BLaER1 (cell line): ENCODE results near the gene CDK14.

Experiments used
- H3K27ac ChIP-seq: shearing (Covaris generic); formaldehyde crosslinking; 2 replicates; pipeline ENCODE4 v1.8.1; 2022
- H3K27me3 ChIP-seq: shearing (Covaris generic); formaldehyde crosslinking; 2 replicates; pipeline ENCODE4 v1.8.1; 2022
- H3K36me3 ChIP-seq: shearing (Covaris generic); formaldehyde crosslinking; 2 replicates; pipeline ENCODE4 v1.8.1; 2022
- H3K4me1 ChIP-seq: shearing (Covaris generic); formaldehyde crosslinking; 2 replicates; pipeline ENCODE4 v1.8.1; 2022
- H3K4me2 ChIP-seq: shearing (Covaris generic); formaldehyde crosslinking; 2 replicates; pipeline ENCODE4 v1.8.1; 2022
- H3K4me3 ChIP-seq: shearing (Covaris generic); formaldehyde crosslinking; 2 replicates; pipeline ENCODE4 v1.8.1; 2022
- H3K9ac ChIP-seq: shearing (Covaris generic); formaldehyde crosslinking; 2 replicates; pipeline ENCODE4 v1.8.1; 2022
- H3K9me3 ChIP-seq: shearing (Covaris generic); formaldehyde crosslinking; 2 replicates; pipeline ENCODE4 v1.8.1; 2022
- H4K20me1 ChIP-seq: shearing (Covaris generic); formaldehyde crosslinking; 2 replicates; pipeline ENCODE4 v1.8.1; 2022
- Cebpa-rat ChIP-seq: shearing (Covaris generic); IDR thresholded peaks from 2 replicates; pipeline ENCODE4 v1.8.1; 2022

CDK14 gene

GRCh38 chr7:91064938-91065337 lies 468.8 kb downstream of the CDK14 start:
- peaks cover 9% of the 10 kb centered on the region; the same call in 1 of the 2 replicates for H3K4me1 ChIP-seq
- no peak for TF ChIP-seq Cebpa-rat
- H3K36me3 ChIP-seq: no peaks in the 10 kb centered on the region
- H3K27me3 ChIP-seq: no peaks in the 10 kb centered on the region
- no peak overlapping the region for H3K9ac ChIP-seq
- H3K4me3 ChIP-seq: no peak overlapping the region
- H3K4me2 ChIP-seq: no peak overlapping the region
- no peaks in the 10 kb centered on the region for H3K9me3 ChIP-seq
- H3K27ac ChIP-seq: no peak overlapping the region
- H4K20me1 ChIP-seq: no peaks in the 10 kb centered on the region

GRCh38 chr7:91066627-91067026 lies 470.5 kb downstream of the CDK14 start:
- no peak overlapping the region for H3K9ac ChIP-seq
- H4K20me1 ChIP-seq: no peaks in the 10 kb centered on the region
- no peak overlapping the region for H3K27ac ChIP-seq
- peaks cover 4% of the 10 kb centered on the region; the same call in 1 of the 2 replicates for H3K9me3 ChIP-seq
- H3K4me1 ChIP-seq: peaks cover 9% of the 10 kb centered on the region; the same call in 1 of the 2 replicates
- no peaks in the 10 kb centered on the region for H3K27me3 ChIP-seq
- no peak overlapping the region for H3K4me3 ChIP-seq
- H3K36me3 ChIP-seq: peaks cover 12% of the 10 kb centered on the region
- TF ChIP-seq Cebpa-rat: no peak
- no peak overlapping the region for H3K4me2 ChIP-seq

GRCh38 chr7:91067242-91067641 lies 471.1 kb downstream of the CDK14 start:
- Histone ChIP-seq H3K27ac (no peak overlapping the region), H4K20me1 (no peaks in the 10 kb centered on the region), H3K36me3 (peaks cover 18% of the 10 kb centered on the region), H3K9me3 (peaks cover 5% of the 10 kb centered on the region; the same call in 1 of the 2 replicates), H3K4me1 (peaks cover 9% of the 10 kb centered on the region; the same call in 1 of the 2 replicates), H3K27me3 (no peaks in the 10 kb centered on the region), H3K4me2 (no peak overlapping the region), H3K9ac (no peak overlapping the region), H3K4me3 (no peak overlapping the region)
- TF ChIP-seq Cebpa-rat: no peak

- Histone ChIP-seq H3K27ac (no peak overlapping the region), H3K9ac (no peak overlapping the region), H4K20me1 (no peaks in the 10 kb centered on the region), H3K9me3 (peaks cover 5% of the 10 kb centered on the region; the same call in 1 of the 2 replicates), H3K4me3 (no peak overlapping the region), H3K36me3 (peaks cover 24% of the 10 kb centered on the region), H3K27me3 (no peaks in the 10 kb centered on the region), H3K4me1 (peaks cover 9% of the 10 kb centered on the region; the same call in 1 of the 2 replicates), H3K4me2 (no peak overlapping the region)
- no peak for TF ChIP-seq Cebpa-rat
These were observed 472.1 kb downstream of the CDK14 start for GRCh38 chr7:91068136-91068795.

- Histone ChIP-seq H3K27ac (no peak overlapping the region), H3K9me3 (peaks cover 5% of the 10 kb centered on the region; the same call in 1 of the 2 replicates), H3K4me2 (no peak overlapping the region)
These were observed 473.0 kb downstream of the CDK14 start for GRCh38 chr7:91069146-91069545.

GRCh38 chr7:91079487-91079886 lies 483.4 kb downstream of the CDK14 start:
- H3K36me3 ChIP-seq: peaks cover 5% of the 10 kb centered on the region
- no peaks in the 10 kb centered on the region for H4K20me1 ChIP-seq
- H3K4me3 ChIP-seq: no peak overlapping the region
- TF ChIP-seq Cebpa-rat: no peak
- H3K4me1 ChIP-seq: peaks cover 24% of the 10 kb centered on the region
- no peaks in the 10 kb centered on the region for H3K27me3 ChIP-seq
- H3K9ac ChIP-seq: no peak overlapping the region
- no peaks in the 10 kb centered on the region for H3K9me3 ChIP-seq
- H3K4me2 ChIP-seq: no peak overlapping the region
- no peak overlapping the region for H3K27ac ChIP-seq

More at GRCh38 chr7:91069146-91069545, 473.0 kb downstream of the CDK14 start:
- peaks cover 24% of the 10 kb centered on the region for H3K36me3 ChIP-seq
- H3K27me3 ChIP-seq: no peaks in the 10 kb centered on the region
- TF ChIP-seq Cebpa-rat: no peak
- no peaks in the 10 kb centered on the region for H4K20me1 ChIP-seq
- peaks cover 9% of the 10 kb centered on the region; the same call in 1 of the 2 replicates for H3K4me1 ChIP-seq
- no peak overlapping the region for H3K9ac ChIP-seq
- no peak overlapping the region for H3K4me3 ChIP-seq

GRCh38 chr7:91080351-91080750 lies 484.2 kb downstream of the CDK14 start:
- H3K36me3 ChIP-seq: peaks cover 13% of the 10 kb centered on the region
- TF ChIP-seq Cebpa-rat: no peak
- H4K20me1 ChIP-seq: no peaks in the 10 kb centered on the region
- H3K9ac ChIP-seq: no peak overlapping the region
- H3K4me1 ChIP-seq: peaks cover 30% of the 10 kb centered on the region
- H3K27me3 ChIP-seq: no peaks in the 10 kb centered on the region
- peak overlapping the region; percentile 49; the same call in 1 of the 2 replicates for H3K4me2 ChIP-seq
- no peak overlapping the region for H3K27ac ChIP-seq
- no peak overlapping the region for H3K4me3 ChIP-seq
- no peaks in the 10 kb centered on the region for H3K9me3 ChIP-seq

- TF ChIP-seq Cebpa-rat: no peak
- H3K9me3 ChIP-seq: no peaks in the 10 kb centered on the region
- peaks cover 30% of the 10 kb centered on the region for H3K4me1 ChIP-seq
- H3K27me3 ChIP-seq: no peaks in the 10 kb centered on the region
- peak overlapping the region; percentile 30 for H3K4me2 ChIP-seq
- no peaks in the 10 kb centered on the region for H4K20me1 ChIP-seq
- H3K27ac ChIP-seq: no peak overlapping the region
- H3K9ac ChIP-seq: no peak overlapping the region
- H3K36me3 ChIP-seq: peaks cover 16% of the 10 kb centered on the region
- H3K4me3 ChIP-seq: no peak overlapping the region
These were observed 485.9 kb downstream of the CDK14 start for GRCh38 chr7:91082038-91082437.

- Histone ChIP-seq H3K9ac (no peak overlapping the region), H3K36me3 (peaks cover 16% of the 10 kb centered on the region), H3K4me1 (peaks cover 30% of the 10 kb centered on the region), H3K27ac (no peak overlapping the region), H3K4me2 (no peak overlapping the region), H3K27me3 (no peaks in the 10 kb centered on the region), H3K4me3 (no peak overlapping the region), H3K9me3 (no peaks in the 10 kb centered on the region), H4K20me1 (no peaks in the 10 kb centered on the region)
- TF ChIP-seq Cebpa-rat: no peak
These were observed 486.9 kb downstream of the CDK14 start for GRCh38 chr7:91082852-91083495.
